Measurements from ENCODE around the gene RAD51B.

RAD51B gene

DNA sequence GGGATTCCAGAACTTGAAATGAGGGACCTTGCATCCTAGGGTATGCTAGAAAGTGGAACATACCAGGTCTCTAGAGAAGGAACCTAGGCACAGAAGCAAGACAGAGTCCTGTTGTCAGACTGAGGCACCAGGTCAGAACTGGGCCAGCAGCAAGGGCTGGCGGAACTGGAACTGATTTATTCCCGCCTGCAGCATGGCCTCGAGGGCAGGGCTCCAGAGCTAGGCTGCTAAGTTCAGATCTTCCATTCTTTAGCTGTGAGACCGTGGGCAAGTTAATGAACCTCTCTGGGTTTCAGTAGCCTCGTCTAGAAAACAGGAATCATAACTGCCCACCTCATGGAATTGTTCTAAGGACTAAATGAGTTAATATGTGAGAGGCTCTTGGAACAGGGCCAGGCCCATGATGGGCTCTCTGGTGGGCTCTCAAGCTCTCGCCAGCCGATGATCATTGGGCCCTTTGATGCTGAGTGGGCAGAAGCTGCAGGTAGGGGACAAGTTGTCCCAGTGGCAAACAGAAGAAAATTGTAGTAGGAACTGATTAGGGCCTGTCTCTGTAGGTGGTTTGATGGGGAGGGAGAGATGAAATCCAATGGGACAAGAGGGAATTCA, 773.5 kb downstream of the RAD51B start:
- H3K27me3 Mint-ChIP-seq: no peaks in the 10 kb centered on the region
- no peak overlapping the region for H3K4me3 Mint-ChIP-seq
- no peaks in the 10 kb centered on the region for H3K36me3 Mint-ChIP-seq (ENCODE audit: low read depth)
- no peaks in the 10 kb centered on the region for H3K9me3 Mint-ChIP-seq
- H3K27ac Mint-ChIP-seq: no peak overlapping the region
- peaks cover 19% of the 10 kb centered on the region for H3K4me1 Mint-ChIP-seq (ENCODE audit: low read depth)

DNA sequence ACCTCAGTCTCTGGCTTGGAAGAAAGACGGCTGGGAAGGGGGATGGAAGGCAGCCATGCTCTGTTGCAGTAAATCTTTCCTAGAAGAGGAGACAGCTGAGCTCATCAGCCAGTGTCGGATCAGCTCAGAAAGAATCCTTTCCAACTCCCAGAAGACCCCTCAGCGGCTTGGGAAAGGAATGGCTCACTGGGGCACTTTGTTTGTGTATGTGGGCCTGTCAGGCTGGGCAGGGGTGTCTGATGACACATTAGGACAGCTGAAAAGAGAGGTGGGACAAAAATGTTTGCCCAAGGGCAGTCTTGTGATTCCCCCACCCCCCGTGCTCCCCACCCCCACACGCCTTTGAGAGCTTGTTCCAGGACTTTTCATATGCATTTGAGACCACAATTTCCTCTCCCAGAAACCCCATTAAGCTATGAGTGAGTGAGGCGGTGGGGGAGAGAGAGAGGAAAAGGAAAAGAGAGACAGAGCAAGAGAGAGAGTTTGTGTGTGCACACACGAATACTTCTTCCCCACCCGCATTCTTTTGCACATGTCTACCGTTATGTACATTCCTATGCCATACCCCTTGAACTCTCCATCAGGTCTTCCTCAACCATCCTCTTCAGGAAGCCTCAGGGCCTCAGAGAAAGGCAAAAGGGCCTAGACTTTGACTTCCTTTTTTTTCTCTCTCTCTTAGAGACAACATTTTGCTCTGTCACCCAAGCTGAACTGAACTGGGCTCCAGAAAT, 774.4 kb downstream of the RAD51B start:
- no peak overlapping the region for H3K4me3 Mint-ChIP-seq
- peak overlapping the region; percentile 67 for H3K27ac Mint-ChIP-seq
- no peaks in the 10 kb centered on the region for H3K9me3 Mint-ChIP-seq
- H3K4me1 Mint-ChIP-seq (ENCODE audit: low read depth): peaks cover 22% of the 10 kb centered on the region
- H3K27me3 Mint-ChIP-seq: no peaks in the 10 kb centered on the region
- H3K36me3 Mint-ChIP-seq (ENCODE audit: low read depth): no peaks in the 10 kb centered on the region

- Mint-ChIP-seq H3K4me1 (ENCODE audit: low read depth) (peaks cover 23% of the 10 kb centered on the region), H3K27me3 (no peaks in the 10 kb centered on the region), H3K36me3 (ENCODE audit: low read depth) (no peaks in the 10 kb centered on the region), H3K27ac (no peak overlapping the region), H3K9me3 (no peaks in the 10 kb centered on the region), H3K4me3 (no peak overlapping the region)
These were observed 775.3 kb downstream of the RAD51B start for GRCh38 chr14:68594737-68595380.

DNA sequence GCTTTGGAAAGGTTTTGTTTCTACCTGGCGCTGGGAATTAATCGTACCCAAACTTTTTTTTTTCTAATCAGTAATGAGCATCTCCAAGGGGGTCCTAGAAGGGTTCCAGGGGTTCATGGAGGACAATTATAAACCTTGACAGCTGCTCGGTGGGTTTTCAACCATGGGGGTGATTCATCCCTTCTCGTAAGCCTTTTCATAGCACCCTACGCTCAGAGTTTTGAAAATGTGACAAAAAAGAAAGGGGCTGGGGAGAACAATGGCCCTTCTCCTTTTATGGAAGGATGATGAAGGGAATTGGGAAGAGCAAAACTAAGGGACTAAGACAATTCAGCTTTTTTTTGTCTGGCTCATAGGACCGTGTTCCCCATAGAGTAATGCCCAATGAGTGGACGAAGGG, 776.6 kb downstream of the RAD51B start:
- H3K27me3 Mint-ChIP-seq: no peaks in the 10 kb centered on the region
- peaks cover 23% of the 10 kb centered on the region for H3K4me1 Mint-ChIP-seq (ENCODE audit: low read depth)
- no peak overlapping the region for H3K27ac Mint-ChIP-seq
- no peaks in the 10 kb centered on the region for H3K9me3 Mint-ChIP-seq
- H3K36me3 Mint-ChIP-seq (ENCODE audit: low read depth): no peaks in the 10 kb centered on the region
- no peak overlapping the region for H3K4me3 Mint-ChIP-seq

GRCh38 chr14:68596701-68597100, 777.1 kb downstream of the RAD51B start:
- H3K4me3 Mint-ChIP-seq: no peak overlapping the region
- H3K27me3 Mint-ChIP-seq: no peaks in the 10 kb centered on the region
- no peaks in the 10 kb centered on the region for H3K36me3 Mint-ChIP-seq (ENCODE audit: low read depth)
- no peaks in the 10 kb centered on the region for H3K9me3 Mint-ChIP-seq
- no peak overlapping the region for H3K27ac Mint-ChIP-seq
- H3K4me1 Mint-ChIP-seq (ENCODE audit: low read depth): peaks cover 23% of the 10 kb centered on the region

DNA sequence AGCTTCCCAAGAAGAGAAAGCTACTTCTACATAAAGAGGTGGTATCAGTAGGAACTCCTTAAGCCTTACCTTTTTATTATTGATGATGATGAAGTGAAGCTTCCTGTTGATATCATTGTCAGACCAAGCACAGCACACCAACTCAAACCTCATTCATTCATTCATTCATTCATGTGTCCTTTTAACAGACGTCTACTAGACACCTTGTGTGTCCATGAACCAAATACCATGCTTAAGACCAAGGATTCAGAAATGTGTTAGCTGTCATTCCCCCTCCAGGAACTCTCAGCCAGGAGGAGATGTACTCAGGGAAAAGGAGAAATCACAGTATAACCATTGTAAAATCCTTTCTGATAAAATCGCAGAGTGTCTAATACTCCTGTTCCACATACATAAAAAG, 778.5 kb downstream of the RAD51B start:
- H3K27ac Mint-ChIP-seq: no peak overlapping the region
- H3K36me3 Mint-ChIP-seq (ENCODE audit: low read depth): no peaks in the 10 kb centered on the region
- peaks cover 22% of the 10 kb centered on the region for H3K4me1 Mint-ChIP-seq (ENCODE audit: low read depth)
- H3K4me3 Mint-ChIP-seq: no peak overlapping the region
- H3K27me3 Mint-ChIP-seq: no peaks in the 10 kb centered on the region
- H3K9me3 Mint-ChIP-seq: no peaks in the 10 kb centered on the region

DNA sequence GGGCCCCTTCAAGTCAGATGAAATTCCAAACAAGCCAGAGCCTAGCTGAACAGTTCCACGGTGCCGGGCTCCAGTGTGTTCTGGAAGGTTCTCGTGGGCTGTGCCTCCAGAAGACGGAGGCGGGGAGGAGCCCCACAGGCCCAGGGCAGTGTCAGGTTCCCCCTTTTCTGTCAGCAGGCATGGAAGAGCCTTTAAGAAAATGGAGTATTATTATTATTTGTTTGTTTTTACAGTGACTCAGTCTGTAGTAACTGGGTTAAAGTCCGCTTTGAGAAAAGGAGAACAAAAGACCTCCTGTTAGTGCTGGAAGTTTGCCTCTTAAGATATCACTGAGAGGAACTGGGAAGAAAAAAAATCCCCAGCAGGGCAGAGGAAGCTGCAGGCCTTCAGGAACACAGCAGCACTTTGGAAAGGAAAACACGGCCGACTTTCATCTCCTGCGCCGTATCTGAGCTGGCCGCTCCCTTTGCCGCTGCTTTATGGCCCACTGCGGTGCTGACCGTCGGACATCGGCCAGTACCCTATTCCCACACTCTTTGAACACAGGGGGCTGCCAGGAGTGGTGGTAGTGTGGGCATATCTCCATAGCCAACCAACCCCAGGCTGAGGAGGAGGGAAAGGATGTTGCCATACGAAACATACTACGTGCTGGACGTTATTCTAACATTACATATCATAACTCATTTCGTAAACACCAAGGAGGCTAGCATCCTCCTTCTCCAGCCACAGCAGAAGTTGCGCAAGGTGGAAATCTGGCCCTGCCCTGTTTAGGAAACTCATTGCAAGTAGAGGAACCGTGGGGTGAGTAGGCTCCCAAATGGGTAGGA, 779.3 kb downstream of the RAD51B start:
- Mint-ChIP-seq H3K9me3 (no peaks in the 10 kb centered on the region), H3K27me3 (no peaks in the 10 kb centered on the region), H3K4me1 (ENCODE audit: low read depth) (peaks cover 15% of the 10 kb centered on the region), H3K27ac (no peak overlapping the region), H3K36me3 (ENCODE audit: low read depth) (no peaks in the 10 kb centered on the region), H3K4me3 (no peak overlapping the region)

GRCh38 chr14:68599896-68600610, 780.5 kb downstream of the RAD51B start:
- Mint-ChIP-seq H3K27ac (no peak overlapping the region), H3K9me3 (no peaks in the 10 kb centered on the region), H3K27me3 (no peaks in the 10 kb centered on the region), H3K4me1 (ENCODE audit: low read depth) (peaks cover 5% of the 10 kb centered on the region), H3K4me3 (no peak overlapping the region), H3K36me3 (ENCODE audit: low read depth) (no peaks in the 10 kb centered on the region)

GRCh38 chr14:68602507-68602906, 782.9 kb downstream of the RAD51B start:
- peaks cover 12% of the 10 kb centered on the region for H3K4me1 Mint-ChIP-seq (ENCODE audit: low read depth)
- no peak overlapping the region for H3K27ac Mint-ChIP-seq
- H3K27me3 Mint-ChIP-seq: no peaks in the 10 kb centered on the region
- H3K36me3 Mint-ChIP-seq (ENCODE audit: low read depth): no peaks in the 10 kb centered on the region
- H3K4me3 Mint-ChIP-seq: no peak overlapping the region
- no peaks in the 10 kb centered on the region for H3K9me3 Mint-ChIP-seq

GRCh38 chr14:68603533-68604360, 784.2 kb downstream of the RAD51B start:
- Mint-ChIP-seq H3K27me3 (no peaks in the 10 kb centered on the region), H3K27ac (no peak overlapping the region), H3K4me3 (no peak overlapping the region), H3K4me1 (ENCODE audit: low read depth) (peaks cover 18% of the 10 kb centered on the region), H3K36me3 (ENCODE audit: low read depth) (no peaks in the 10 kb centered on the region), H3K9me3 (no peaks in the 10 kb centered on the region)

GRCh38 chr14:68604361-68604730, 784.8 kb downstream of the RAD51B start:
- no peaks in the 10 kb centered on the region for H3K9me3 Mint-ChIP-seq
- no peaks in the 10 kb centered on the region for H3K27me3 Mint-ChIP-seq
- no peak overlapping the region for H3K27ac Mint-ChIP-seq
- H3K4me3 Mint-ChIP-seq: no peak overlapping the region
- H3K36me3 Mint-ChIP-seq (ENCODE audit: low read depth): no peaks in the 10 kb centered on the region
- H3K4me1 Mint-ChIP-seq (ENCODE audit: low read depth): peaks cover 16% of the 10 kb centered on the region

DNA sequence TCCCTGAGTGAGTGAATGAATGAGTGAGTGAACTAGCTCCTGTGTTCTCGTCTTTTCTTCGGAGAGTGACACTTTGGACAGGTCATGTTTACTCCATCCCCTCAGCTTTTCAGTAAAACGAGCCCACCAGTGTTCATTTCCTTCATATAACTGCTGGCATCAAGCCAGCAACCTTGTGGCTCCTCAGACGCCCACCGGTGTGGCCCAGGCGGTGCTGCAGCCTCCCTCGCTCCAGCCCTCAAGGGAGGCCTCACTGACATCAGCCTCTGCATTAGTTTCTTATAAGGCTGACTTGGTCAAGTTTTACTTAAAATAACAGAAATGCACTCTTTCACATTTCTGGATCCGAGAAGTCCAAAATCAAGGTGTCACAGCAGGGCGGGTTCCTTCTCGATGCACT, 785.2 kb downstream of the RAD51B start:
- H3K4me3 Mint-ChIP-seq: no peak overlapping the region
- no peaks in the 10 kb centered on the region for H3K36me3 Mint-ChIP-seq (ENCODE audit: low read depth)
- no peaks in the 10 kb centered on the region for H3K27me3 Mint-ChIP-seq

GRCh38 chr14:68606176-68606575, 786.6 kb downstream of the RAD51B start:
- Mint-ChIP-seq H3K27ac (no peak overlapping the region), H3K27me3 (no peaks in the 10 kb centered on the region), H3K36me3 (ENCODE audit: low read depth) (no peaks in the 10 kb centered on the region), H3K4me1 (ENCODE audit: low read depth) (peaks cover 16% of the 10 kb centered on the region), H3K4me3 (no peak overlapping the region), H3K9me3 (no peaks in the 10 kb centered on the region)

More for the DNA sequence above, 785.2 kb downstream of the RAD51B start:
- no peak overlapping the region for H3K27ac Mint-ChIP-seq
- peaks cover 16% of the 10 kb centered on the region for H3K4me1 Mint-ChIP-seq (ENCODE audit: low read depth)
- H3K9me3 Mint-ChIP-seq: no peaks in the 10 kb centered on the region

GRCh38 chr14:68606644-68607043, 787.1 kb downstream of the RAD51B start:
- H3K9me3 Mint-ChIP-seq: no peaks in the 10 kb centered on the region
- no peaks in the 10 kb centered on the region for H3K27me3 Mint-ChIP-seq
- H3K4me3 Mint-ChIP-seq: no peak overlapping the region
- no peaks in the 10 kb centered on the region for H3K36me3 Mint-ChIP-seq (ENCODE audit: low read depth)
- no peak overlapping the region for H3K27ac Mint-ChIP-seq
- H3K4me1 Mint-ChIP-seq (ENCODE audit: low read depth): peaks cover 16% of the 10 kb centered on the region

Measured in stimulated activated naive CD8-positive, alpha-beta T cell treated with anti-CD3 and anti-CD28 coated beads, Interleukin-15, Interleukin-2, amounts not matched to agents 100 ng/mL and 50 ng/mL, for 24 hours (primary cell).